ENCODE results near the gene RNASEH2B. TPM values are rescaled to one million over a fixed set of nuclear protein-coding genes. Genes with fewer than 3 reads are reported as not detected.

RNASEH2B gene
- total and polyA plus RNA-seq, 12 donors: 23.5 to 77.1 (median 33.0) TPM

- intact Hi-C loops (cut with DNase I): no loop called here
- no peaks in the 10 kb centered on the region for H3K4me1 ChIP-seq (replicated peaks in 1 of 2)
- no peak overlapping the region for H3K4me3 ChIP-seq
- H3K27me3 ChIP-seq: no peaks in the 10 kb centered on the region
- H3K9me3 ChIP-seq (replicated peaks in 1 of 3): no peaks in the 10 kb centered on the region
- DNase-seq: no peak
- no peak for TF ChIP-seq CTCF (IDR thresholded peaks at IDR 0.05)
- no peak for TF ChIP-seq POLR2A (IDR thresholded peaks at IDR 0.05)
- 36 to 95% (median 70%) methylated on average over 1 of the region's 1 CpG for WGBS, 4 donors
- no peak overlapping the region for H3K27ac ChIP-seq
- H3K36me3 ChIP-seq (replicated peaks in 1 of 2): no peaks in the 10 kb centered on the region
Measured at GRCh38 chr13:50888362-50888761, 21.2 kb upstream of the RNASEH2B start.

- Histone ChIP-seq H3K9me3 (replicated peaks in 1 of 3) (no peaks in the 10 kb centered on the region), H3K4me1 (replicated peaks in 1 of 2) (no peaks in the 10 kb centered on the region), H3K27ac (no peak overlapping the region), H3K36me3 (replicated peaks in 1 of 2) (no peaks in the 10 kb centered on the region), H3K27me3 (no peaks in the 10 kb centered on the region), H3K4me3 (no peak overlapping the region)
- WGBS, 4 donors: 38 to 77% (median 50%) methylated on average over 1 of the region's 1 CpG
- DNase-seq: no peak
- intact Hi-C loops (cut with DNase I): no loop called here
- TF ChIP-seq CTCF (IDR thresholded peaks at IDR 0.05): no peak
- no peak for TF ChIP-seq POLR2A (IDR thresholded peaks at IDR 0.05)
Measured at GRCh38 chr13:50889317-50889716, 20.3 kb upstream of the RNASEH2B start.

GRCh38 chr13:50891206-50891605 lies 18.4 kb upstream of the RNASEH2B start:
- H3K27ac ChIP-seq: no peak overlapping the region
- no peaks in the 10 kb centered on the region for H3K9me3 ChIP-seq (replicated peaks in 1 of 3)
- TF ChIP-seq CTCF (IDR thresholded peaks at IDR 0.05) (no peak), POLR2A (IDR thresholded peaks at IDR 0.05) (no peak)
- H3K4me3 ChIP-seq: no peak overlapping the region
- DNase-seq: no peak
- no peaks in the 10 kb centered on the region for H3K36me3 ChIP-seq (replicated peaks in 1 of 2)
- intact Hi-C loops (cut with DNase I): no loop called here
- H3K4me1 ChIP-seq (replicated peaks in 1 of 2): no peaks in the 10 kb centered on the region
- H3K27me3 ChIP-seq: no peaks in the 10 kb centered on the region

- 68 to 75% (median 70%) methylated on average over 7 of the region's 7 CpGs for WGBS, 4 donors
- TF ChIP-seq CTCF (IDR thresholded peaks at IDR 0.05): no peak
- no peak for TF ChIP-seq POLR2A (IDR thresholded peaks at IDR 0.05)
- Histone ChIP-seq H3K4me3 (no peak overlapping the region), H3K27ac (no peak overlapping the region), H3K9me3 (replicated peaks in 1 of 3) (no peaks in the 10 kb centered on the region), H3K27me3 (no peaks in the 10 kb centered on the region), H3K36me3 (replicated peaks in 1 of 2) (no peaks in the 10 kb centered on the region), H3K4me1 (replicated peaks in 1 of 2) (no peaks in the 10 kb centered on the region)
- intact Hi-C loops (cut with DNase I): no loop called here
- no peak for DNase-seq
Measured at GRCh38 chr13:50892210-50892944, 17.2 kb upstream of the RNASEH2B start.

Data from adrenal gland (tissue), 12 donors.